NCI-H2081 treated with DMSO at 0.1 percent for 48 hours (cell line): Measurements from ENCODE around the gene JAZF1.

Experiments used
- DNase-seq: peaks from one replicate; lab custom pipeline; 2025; lab: John Stamatoyannopoulos, UW

The JAZF1 gene

DNA sequence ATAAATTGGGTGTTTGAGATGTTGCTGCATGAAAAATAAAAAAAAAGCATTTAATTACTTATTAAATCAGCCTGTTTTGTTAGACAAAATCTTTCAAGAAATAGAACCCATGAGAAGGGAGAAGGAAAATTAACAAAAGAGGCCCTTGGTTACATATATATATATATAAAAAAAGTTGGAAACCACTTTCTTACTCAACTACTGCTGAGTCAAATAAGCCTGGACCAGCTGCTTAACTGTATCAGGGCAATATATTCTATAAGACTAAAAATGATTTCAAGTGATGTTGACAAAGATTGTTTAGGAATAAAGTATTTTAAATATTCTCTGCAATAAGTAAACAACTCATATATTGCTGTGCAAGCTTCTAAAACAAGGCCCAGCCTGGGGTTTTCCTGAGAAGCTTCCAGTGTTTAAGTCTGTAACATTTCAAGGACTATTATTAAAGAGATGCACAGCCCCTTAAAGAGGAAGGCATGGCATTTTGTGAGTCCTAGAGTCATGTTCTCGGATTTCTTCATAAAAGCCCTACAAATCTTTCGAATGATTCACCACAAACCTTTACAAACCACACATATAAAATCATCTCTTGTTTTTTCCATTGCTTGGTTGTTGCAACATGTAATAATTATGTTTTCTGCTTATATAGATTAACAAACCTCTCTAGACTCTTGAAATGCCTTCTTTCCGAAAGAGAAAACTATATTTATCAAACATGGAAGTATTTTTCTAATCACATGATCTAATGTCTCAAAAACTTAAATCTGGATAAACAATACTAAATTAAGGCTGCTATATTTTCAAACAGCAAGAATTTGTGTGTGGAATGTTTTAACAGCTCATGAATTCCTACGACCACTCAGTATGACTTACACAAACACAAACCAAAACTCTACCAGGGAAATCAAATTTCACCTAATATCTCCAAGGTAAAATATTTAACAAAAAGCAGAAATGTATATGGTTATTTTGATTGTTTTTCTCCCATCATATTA is 14.3 kb downstream of the JAZF1 start:
- DNase-seq: no peak

DNA sequence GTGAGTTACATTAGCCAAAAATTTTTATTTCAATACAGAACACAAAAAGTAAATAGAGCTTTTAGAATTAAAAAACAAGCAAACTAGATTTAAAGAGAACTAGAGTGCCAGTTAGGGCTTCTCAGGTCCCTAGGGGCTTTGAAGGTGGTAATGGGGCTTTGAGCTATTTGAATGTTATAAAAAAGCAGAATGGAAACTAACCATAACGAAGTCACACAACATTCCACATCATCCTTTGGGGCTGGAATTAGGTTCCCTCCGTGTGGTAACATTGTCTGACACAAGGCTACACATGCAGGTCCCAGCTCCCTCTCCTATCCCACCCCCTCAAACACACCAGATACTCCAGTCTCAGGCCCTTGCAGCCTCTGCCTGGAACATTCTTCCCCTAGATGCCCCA is 15.3 kb downstream of the JAZF1 start:
- DNase-seq: no peak

DNA sequence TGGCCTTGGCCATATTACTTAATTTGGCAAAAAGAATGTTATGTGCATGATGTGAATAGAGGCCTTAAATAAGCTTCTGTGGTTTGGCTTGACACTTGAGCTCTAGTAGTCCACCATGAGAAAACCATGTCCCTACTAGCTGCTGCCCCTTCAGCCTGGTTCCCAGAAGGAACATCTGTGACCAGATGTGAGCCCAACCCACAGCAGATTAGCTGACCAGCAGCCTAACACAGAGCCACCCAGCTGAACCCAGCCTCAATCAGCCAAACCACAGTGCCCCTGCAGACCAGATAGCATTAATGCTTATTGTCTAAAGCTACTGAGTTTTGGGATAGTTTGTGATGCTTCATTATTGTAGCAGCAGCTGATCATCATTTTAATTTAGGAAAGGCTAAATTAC is 16.6 kb downstream of the JAZF1 start:
- DNase-seq: no peak

DNA sequence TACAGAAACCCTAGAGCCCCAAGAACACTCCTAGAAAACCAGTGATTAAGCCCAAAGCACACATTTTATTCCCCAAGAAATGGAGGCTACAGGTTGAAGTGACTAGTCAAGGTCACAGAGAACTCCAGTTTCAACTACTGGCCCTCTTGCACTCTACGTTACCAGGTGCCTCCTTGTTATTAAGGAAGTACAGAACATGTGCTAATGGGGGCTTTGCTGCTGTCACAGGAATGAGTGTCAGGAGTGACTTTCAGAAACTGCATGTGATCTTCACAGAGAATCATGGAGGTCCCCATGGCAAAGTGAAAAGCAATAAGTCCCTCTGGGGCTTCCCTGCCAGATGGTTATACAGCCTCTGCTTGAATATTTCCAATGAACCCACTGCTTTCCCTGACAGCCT is 19.3 kb downstream of the JAZF1 start:
- DNase-seq: no peak

DNA sequence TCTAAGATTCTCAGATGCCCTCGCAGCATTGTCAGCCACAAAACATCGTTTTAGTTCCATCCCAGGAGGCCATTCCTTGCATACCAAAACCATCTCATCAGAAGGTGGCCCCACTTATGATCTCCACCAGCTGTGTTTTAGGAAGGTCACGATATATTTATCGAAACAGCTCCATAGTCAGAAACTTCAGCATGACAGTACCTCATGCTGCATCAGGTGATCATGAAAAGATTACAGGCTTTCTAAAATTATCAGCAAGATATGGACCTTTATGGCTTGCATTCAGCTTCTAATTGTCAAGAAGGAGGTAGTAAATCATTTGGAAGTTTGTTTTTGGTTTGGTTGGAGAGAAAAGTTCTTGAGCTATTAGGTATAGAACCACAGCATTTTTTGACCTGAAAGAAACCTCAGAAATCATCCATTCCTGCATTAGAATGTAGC is 20.0 kb downstream of the JAZF1 start:
- no peak for DNase-seq

DNA sequence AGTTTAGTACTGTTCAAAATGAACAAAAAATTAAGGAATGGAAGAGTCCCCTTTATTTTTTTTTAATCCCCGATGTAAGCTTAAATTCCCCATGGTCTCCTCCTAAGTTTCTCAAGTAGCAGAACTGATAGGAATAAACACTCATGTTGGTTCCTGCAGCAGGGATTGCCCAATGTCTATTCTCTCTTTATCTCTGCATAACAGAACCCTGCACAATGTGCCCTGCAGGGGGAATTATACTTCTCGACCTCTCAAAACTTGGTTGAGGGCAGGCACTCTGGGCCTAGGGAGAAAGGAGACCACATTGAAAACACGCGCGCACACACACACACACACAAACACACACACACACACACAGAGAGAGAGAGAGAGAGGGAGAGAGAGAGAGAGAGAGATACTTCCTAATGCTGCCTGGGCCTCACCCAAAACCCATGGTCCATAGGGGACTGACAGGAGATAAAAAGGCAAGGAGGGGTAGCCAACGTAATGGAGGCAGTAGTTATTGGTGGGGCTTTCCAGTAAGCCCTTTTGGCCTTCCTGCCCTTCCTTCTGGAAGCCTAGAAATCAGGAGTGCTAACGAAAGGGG is 22.7 kb downstream of the JAZF1 start:
- DNase-seq: no peak

DNA sequence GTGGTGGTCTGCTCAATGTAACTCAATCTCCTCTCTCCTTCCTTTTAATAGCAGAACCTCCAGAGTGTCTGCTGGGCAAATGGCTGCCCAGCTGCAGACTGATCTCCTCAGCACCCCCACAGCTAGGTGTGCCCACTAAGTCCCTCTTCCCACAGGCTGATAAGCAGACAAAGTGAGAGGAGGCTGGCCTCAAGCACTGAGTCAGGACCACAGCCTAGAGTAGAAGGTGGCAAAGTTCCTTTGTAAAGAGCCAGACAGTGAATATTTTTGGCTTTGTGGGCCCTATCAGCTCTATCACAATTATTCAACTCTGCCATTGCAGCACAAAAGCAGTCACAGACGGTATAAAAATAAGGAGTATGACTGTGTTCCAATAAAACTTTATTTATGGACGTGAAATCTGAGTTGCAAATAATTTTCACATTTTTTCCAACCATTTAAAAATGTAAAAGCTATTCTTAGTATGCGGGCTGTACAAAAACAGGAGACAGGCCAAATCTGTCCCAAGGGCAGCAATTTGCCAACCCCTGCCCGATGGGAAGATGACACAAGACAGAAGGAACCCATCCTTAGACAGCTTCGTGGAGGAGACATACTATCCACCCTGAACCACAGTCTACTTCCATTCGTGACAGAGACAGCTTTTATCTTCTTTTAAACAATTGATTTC is 23.4 kb downstream of the JAZF1 start:
- DNase-seq: no peak

DNA sequence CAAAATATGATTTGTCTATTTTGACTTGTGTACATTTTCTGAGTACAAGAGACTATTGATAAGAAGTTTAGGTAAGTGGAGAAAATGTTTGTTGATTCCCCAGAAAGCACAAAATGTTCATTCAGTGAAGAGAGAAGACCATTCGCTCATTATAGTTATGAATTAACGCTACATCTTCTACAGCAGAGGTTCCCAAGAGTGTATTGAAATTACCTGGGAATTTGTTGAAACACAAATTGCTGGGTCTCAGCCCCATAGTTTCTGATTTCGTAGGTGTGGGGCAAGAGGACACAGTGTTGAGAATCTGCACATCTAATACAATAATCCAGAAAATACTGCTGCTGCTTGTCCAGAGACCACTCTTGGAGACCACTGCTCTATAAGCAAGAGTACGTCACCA is 24.2 kb downstream of the JAZF1 start:
- DNase-seq: no peak

DNA sequence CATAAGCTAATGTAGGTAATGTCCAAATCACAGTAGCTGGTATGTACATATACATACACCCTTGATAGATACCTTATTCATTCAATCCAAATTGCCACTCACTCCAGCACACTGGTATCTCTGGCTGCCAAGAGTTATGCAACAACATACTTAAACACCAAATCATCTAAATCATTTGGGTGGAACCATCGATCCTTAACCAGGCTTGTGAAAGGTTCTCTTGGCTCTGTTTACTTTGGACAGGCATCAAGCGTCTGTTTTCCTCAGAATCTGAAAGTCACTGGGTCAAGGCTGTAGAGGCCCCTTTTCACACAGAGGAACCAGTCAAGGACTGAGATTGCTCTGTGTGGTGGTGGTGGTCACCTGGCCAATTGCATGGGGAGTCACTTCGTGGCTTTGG is 24.6 kb downstream of the JAZF1 start:
- DNase-seq: no peak

DNA sequence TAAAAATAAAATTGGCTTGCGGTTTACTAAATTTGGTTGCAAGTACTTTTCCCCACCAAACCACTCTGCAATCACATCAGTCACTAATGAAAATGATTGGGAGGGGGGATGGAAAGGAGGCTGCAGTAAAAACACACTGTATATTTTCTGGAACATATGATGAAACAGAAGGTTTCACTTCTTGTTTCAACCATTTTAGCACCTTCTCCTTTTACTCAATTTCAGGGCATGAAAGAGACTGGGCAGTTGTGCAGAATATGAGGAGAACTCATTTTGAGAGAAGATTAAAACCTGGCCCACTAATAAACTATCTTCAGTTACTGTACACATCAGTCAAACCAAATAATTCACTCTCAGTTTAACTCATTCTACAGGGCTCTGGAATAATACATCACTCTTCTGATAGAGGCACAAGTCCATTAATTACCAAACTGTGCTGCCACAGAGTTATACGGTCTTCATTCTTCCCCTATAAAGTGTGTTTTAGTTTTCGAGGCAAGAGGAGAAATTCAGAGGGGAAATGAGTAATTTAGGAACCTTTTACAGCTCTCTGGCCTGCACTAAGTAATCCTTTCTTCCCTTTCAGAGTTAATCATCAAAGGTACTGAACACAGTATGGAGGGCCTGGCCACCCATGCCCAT is 25.5 kb downstream of the JAZF1 start:
- no peak for DNase-seq

DNA sequence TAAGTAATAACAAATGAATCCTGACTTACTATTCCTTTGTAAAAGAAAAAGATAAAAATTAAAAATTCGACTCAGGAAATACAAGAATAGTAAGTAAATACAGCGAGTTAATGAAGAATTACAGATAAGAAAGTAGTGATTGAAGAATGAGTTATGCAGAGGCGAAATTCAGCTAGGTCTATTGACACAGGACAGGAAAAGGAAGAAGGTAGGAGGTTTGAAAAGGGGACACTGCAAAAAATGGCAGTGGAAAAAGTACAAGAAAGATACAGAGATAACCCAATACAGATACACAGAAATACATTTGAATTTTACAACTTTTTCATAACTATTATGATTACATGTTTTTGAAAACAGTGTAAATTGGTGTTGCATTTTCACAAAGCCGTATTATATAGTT is 28.0 kb downstream of the JAZF1 start:
- DNase-seq: no peak

DNA sequence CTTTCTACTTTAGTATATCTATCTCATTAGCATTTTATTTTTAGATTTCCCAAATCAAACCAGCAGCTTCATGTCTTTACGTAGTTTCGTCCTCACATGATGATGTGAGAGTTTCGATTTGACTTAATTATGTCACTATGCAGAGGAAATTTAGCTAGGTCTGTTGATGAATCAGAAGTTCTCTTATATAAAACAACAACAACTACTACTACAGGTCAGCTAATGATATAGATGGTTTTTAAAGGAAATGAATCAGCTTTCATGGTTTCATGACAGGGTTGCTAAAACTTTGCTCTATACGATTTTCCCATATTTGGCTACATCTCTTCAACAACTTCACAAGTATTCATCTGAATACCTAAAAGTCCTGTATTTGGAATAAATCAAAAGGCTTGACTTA is 28.6 kb downstream of the JAZF1 start:
- no peak for DNase-seq

DNA sequence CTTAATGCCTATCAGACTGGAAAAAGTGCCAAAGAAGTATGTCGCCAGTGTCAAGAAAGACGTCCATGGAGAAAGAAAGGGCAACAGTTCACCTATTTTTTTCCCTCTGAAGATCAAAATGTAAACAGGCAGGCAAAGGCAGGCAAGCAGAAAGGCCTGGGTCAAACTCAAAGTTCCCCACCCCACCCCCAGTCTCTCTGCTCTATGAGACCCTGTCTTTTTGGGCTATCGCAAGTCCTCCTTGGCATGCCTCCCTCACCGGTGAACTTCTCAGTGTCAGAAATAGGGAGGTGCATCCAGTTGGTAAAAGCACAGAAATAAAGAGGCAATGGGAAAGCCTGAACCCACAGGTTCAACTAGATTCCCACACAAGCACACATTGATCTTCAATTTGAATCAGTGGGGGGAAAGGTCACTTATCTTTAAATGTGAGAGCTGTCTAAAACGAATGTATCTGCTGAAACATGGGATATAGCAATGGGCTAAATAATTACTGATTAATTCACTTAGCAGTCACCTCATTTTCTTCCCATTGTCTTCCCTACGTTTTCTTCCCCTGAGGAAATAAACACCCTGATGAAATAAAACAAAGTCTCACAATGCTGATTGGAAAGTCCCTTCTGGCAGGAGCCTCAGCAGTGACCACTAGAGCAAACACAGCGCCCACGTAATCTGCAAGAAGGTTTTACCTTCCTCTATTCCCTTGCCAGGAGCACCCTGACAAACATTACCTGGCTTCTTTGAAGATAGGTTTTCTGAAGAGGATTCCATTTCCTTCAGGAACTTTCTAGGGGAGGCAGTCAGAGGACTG is 31.1 kb downstream of the JAZF1 start:
- DNase-seq: no peak

DNA sequence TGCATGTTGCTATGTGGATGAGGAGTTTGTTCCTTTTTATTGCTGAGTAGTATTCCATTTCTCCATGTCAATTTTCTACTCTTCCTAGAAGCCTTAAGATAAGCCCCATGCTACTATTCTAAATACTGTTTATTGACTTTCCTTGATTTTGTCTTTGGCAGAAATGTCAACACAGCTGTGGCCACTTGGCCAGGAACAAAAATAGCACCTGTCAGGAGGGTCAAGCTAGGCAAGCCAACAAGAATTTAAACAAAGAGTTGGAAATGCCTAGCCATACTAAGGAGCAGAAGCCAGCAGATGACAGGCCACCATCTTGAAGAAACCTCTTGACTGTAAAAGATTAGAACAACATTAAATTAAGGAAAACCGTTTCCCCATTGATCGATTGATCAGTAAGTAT is 34.7 kb downstream of the JAZF1 start:
- DNase-seq: no peak

DNA sequence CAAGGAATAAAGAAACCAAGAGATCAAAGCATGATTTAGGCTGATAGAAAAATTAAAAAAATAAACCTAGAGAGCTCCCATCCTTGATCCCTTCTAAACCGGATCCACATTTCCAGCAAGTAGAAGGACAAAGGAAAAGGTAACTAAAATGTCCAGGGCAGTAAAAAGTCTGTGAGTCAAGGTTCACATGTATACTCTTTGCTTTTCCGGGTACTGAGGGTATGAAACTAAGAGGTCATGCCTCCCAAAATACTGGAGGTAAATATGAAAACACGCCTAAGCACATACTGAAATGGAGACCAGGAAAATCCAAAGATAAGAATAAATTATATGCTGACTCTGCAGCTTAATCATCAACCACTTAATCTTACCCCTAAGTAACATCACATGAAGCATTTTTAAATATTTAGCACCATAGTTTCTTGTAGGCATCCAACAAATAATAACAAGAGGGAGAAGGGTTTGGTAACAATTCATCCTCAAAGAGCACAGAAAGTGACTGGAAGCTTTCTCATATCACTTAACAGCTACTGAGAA is 35.4 kb downstream of the JAZF1 start:
- DNase-seq: no peak

DNA sequence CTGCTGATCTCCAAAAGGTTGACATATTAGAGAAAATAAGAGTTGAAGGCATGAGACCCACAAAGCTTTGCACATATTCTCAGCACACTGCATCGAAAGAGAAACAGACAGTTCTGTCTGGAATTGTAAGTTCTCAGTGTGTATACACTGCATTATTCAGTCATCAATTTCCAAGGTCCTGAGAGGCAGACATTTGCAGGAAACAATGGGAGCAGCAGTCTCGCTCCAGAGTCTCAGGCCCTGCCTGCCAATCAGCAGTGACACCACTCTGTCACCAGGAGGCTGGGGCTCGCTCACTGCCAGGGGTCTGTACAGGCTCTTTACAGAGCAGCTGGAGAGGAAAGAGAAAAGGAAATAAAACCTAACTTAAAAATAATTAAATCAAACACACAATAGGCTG is 36.3 kb downstream of the JAZF1 start:
- DNase-seq: no peak

DNA sequence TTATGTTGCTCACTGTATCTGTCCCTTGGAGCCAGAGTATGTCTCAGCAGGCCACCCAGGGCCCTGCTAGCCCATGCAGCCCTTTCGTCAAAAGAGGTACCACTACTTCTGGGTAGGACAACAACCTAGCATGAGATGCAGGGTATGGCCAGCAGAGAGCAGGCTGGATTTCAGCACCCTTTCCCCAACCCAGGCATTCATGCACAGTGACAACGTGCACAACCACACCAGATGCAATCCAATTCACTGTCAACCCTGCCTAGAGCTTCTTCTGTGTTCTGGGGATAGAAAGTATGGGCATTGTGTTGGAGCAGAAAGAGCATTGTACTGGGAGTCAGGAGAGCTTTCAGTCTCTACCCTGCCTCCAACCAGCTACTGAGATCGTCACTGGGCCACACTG is 37.9 kb downstream of the JAZF1 start:
- no peak for DNase-seq

DNA sequence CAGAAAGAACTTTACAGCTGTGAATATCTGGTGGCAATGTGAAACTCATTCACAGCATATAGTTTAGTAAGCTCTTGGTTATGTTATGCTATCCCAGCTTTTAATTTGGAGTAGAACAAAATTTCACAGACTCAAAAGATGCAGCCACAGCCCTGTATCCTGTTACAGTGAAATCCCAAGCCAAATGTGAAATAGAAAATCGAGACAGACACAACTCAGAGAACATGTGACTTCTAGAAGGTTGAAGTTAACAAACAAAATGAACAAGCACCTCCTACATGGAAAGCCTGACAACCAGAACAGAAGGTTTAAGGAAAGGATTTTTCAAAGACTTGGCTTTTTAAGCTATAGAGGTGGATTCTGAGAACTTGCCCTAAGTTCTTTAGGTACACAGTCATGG is 39.6 kb downstream of the JAZF1 start:
- no peak for DNase-seq

DNA sequence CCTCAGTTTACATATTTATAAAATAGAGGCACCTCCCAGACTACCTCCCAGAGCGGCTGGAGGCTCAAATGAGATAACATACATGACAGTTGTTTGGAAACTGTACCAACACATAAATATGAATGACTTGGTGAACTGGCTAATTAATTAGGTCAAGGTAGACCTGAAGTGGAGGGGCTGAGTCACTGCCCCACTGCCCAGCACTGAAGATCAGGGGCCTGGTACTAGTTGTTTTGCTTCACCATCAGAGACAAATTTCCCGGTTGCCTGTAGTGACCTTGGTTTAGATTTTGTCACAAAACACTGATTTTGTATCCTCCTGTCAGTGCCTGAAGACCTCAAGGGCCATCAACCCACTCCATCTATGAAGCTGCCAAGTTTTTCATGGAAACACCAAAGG is 41.8 kb downstream of the JAZF1 start:
- no peak for DNase-seq

DNA sequence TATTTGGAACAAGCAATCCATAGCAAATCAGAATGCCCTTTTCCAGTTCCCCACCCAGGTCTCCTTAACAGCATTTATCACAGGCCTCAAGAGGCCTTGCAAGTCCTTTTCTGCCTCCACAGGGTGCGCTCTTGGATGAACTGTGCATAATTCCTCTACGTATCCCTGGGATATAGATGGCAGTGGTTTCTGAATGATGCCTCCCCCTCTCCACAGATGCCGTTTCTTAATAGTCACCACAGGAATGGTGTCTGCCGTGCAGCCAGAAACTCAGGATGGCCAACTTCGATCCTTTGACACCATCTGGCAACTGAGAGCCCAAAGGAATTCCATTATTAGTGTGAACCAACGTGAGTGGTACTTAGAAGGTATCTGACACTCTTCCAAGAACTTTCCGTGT is 43.1 kb downstream of the JAZF1 start:
- no peak for DNase-seq

DNA sequence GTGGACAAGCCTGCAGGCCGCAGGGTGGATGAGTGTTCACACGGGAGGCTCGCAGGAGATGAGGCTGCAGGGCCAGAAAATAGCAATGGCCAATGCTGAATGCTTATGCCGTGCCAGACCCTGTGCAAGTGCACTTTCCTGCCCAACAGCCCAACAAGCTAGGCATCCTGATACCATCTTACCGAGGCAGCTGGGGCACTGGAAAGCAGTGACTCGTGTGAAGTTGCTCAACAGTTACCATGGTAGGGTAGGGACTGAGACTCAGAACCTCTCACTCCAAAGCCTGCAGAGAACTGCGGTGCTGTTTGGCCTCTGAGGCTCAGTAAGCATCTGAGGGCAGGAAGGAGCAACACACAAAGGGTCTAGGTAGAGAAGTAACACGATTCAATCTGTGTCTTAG is 43.7 kb downstream of the JAZF1 start:
- DNase-seq: no peak
